Spleen (tissue), 11 donors: ENCODE data around the gene RRP7A. TPM values are rescaled to one million over a fixed set of nuclear protein-coding genes. Genes with fewer than 3 reads are reported as not detected.
A peak's percentile ranks its signal among the peaks of the same experiment; 100 is the strongest.
"Not testable (repeated sequence)": the region's sequence is repeated elsewhere in the genome, so short reads cannot be mapped to it uniquely, and the experiment has no call there.

ENCODE experiments used
- DNase-seq: peaks from one replicate; pipeline ENCODE4 v3.0.0-alpha.2; 2020
- H3K27ac ChIP-seq, 8 donors: fragments of 200-600 bp; sonication (generic) in 7 of 8; 1 replicate in 4 of 8; 2 replicates in 4 of 8; pipeline versions ENCODE4 v1.5.0 to v1.8.0; 2016 to 2021; ENCODE audit warnings: inconsistent platforms in 4 of 8, mild to moderate bottlenecking in 4 of 8, moderate library complexity in 1 of 8
- H3K27me3 ChIP-seq, 7 donors: fragments of 200-600 bp; sonication (generic) in 6 of 7; replicated peaks in 1 of 7; 1 replicate in 4 of 7; 2 replicates in 3 of 7; pipeline versions ENCODE4 v1.5.0 to v1.8.0; 2016 to 2021; ENCODE audit warnings: inconsistent platforms in 3 of 7, mild to moderate bottlenecking in 1 of 7
- H3K36me3 ChIP-seq, 6 donors: fragments of 200-600 bp; sonication (generic) in 5 of 6; 1 replicate in 4 of 6; 2 replicates in 2 of 6; pipeline versions ENCODE4 v1.5.0 to v1.8.0; 2016 to 2021; ENCODE audit warnings: inconsistent platforms in 2 of 6
- H3K4me1 ChIP-seq, 6 donors: fragments of 200-600 bp; sonication (generic) in 5 of 6; 1 replicate in 3 of 6; 2 replicates in 3 of 6; pipeline versions ENCODE4 v1.5.0 to v1.8.0; 2016 to 2021; ENCODE audit warnings: inconsistent platforms in 3 of 6
- H3K4me3 ChIP-seq, 8 donors: fragments of 200-600 bp; sonication (generic) in 7 of 8; 1 replicate in 4 of 8; 2 replicates in 4 of 8; pipeline versions ENCODE4 v1.5.0 to v1.8.0; 2016 to 2021; ENCODE audit warnings: inconsistent platforms in 4 of 8, mild to moderate bottlenecking in 4 of 8, moderate library complexity in 2 of 8
- H3K9me3 ChIP-seq, 8 donors: fragments of 200-600 bp; sonication (generic) in 7 of 8; 1 replicate in 4 of 8; 2 replicates in 4 of 8; pipeline versions ENCODE4 v1.5.0 to v1.8.0; 2016 to 2021; ENCODE audit warnings: inconsistent platforms in 4 of 8
- POLR2A ChIP-seq, 3 donors: fragments of 450-650 bp; IDR thresholded peaks; one replicate each; pipeline ENCODE4 v1.5.1; 2017; ENCODE audit warnings: antibody characterized with exemption in 3 of 3, mild to moderate bottlenecking in 1 of 3
- POLR2AphosphoS5 ChIP-seq, 3 donors: sonication (generic); formaldehyde crosslinking; IDR thresholded peaks; one replicate each; pipeline ENCODE4 v1.5.1; 2017; ENCODE audit warnings: antibody characterized with exemption in 3 of 3
- WGBS, 5 donors: extraction: QIAGEN DNeasy Blood & Tissue Kit in 3 of 5; methylation state at CpG; one replicate each; pipeline versions ENCODE4 v1.1.5 to v1.1.7; 2013 to 2018; 5-methylcytosine and 5-hydroxymethylcytosine counted together
- intact Hi-C: fragments of 100-400 bp; cut with DNase I; formaldehyde crosslinking; loops from one replicate; pipeline ENCODE4 v1.15.0; 2023; ENCODE audit warnings: low total_unique reads
- polyA plus RNA-seq, 3 donors: library from polyadenylated mRNA; stranded (reverse); fragments of 200-250 nt; gene quantifications; one replicate each; pipeline ENCODE4 v1.2.1, GENCODE V29; 2013
- total RNA-seq, 7 donors: library from RNA; depleted of rRNA in 3 of 7; stranded (reverse); fragments of >200 nt in 3 of 7; fragmentation: NEBNext Ultra II Directional in 4 of 7; extraction: Animal tissue kit (Norgen Biotek cat#: 25700) in 4 of 7; gene quantifications; one replicate each; pipeline versions ENCODE4 v1.1.0 to v1.2.1, GENCODE V29; 2016 to 2021
- TF ChIP-seq, protein P1 (sequence below), 11 experiments: fragments of 200-600 bp in 7 of 11; fragments of 450-650 bp in 4 of 11; sonication (generic) in 4 of 11; IDR thresholded peaks in 8 of 11; conservative IDR thresholded peaks in 3 of 11; 1 replicate in 7 of 11; 2 replicates in 4 of 11; pipeline versions ENCODE4 v1.4.0 to v1.8.0; 2016 to 2021; ENCODE audit warnings: antibody characterized with exemption in 11 of 11, inconsistent platforms in 4 of 11, mild to moderate bottlenecking in 1 of 11
- donor health status: healthy with polysubstance abuse.
- donor health status: DM: no; HTN: no; CAD: no; lungs with moderate emphysema.
- donor health status: DM: no; HTN: no; CAD: no.
- donor health status: Bipolar disorder and iron deficiency.
- donor health status: healthy.
- donor health status: DM: no; HTN: no; CAD: no.
- donor health status: DM: yes; HTN: yes; CAD: no.

RRP7A gene
- total and polyA plus RNA-seq, 10 donors: 8.9 to 47.4 (median 35.1) TPM

DNA sequence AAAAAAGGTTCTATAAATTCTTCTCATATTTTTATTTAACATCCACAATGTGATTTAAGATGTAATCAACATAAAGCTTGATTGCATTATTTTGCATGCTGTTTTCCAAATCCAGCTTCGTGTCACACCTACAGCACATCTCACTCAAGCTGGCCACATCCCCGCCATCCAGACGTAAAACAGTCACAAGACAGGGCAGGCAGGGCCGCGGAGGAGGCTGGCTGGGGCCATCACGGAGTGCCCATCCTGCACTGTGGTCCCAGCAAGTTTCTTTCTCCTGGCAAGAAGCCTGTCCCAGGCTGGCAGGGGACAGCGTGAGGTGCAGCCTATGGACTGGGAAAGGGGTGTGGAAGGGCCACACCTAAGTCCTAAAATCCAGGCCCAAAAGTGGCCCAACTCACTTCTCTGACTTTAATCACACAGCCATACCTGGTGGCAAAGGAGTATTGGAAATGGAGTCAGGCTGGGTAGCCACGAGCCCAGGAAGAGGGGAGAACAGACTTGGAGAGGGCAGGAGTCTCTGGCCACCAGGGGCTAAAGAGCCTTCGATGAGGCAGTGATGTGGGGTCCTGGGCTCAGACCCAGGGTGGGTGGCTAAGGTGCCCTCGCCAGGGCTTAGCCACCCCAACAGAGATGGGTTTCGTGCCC, 11.1 kb downstream of the RRP7A start:
- H3K36me3 ChIP-seq: peaks cover 0 to 30% (median 18%) of the 10 kb centered on the region in 6 donors
- H3K9me3 ChIP-seq, intact Hi-C loops, H3K27ac ChIP-seq, H3K27me3 ChIP-seq, H3K4me3 ChIP-seq, DNase-seq: not testable (repeated sequence)
- TF ChIP-seq POLR2AphosphoS5 (IDR thresholded peaks at IDR 0.05): peak; percentile 38 to 74 (median 47)
- peaks cover 0 to 14% (median 3%) of the 10 kb centered on the region in 6 donors for H3K4me1 ChIP-seq
- 63 to 79% (median 67%) methylated on average over 9 to 11 of the region's 11 CpGs for WGBS, 5 donors

DNA sequence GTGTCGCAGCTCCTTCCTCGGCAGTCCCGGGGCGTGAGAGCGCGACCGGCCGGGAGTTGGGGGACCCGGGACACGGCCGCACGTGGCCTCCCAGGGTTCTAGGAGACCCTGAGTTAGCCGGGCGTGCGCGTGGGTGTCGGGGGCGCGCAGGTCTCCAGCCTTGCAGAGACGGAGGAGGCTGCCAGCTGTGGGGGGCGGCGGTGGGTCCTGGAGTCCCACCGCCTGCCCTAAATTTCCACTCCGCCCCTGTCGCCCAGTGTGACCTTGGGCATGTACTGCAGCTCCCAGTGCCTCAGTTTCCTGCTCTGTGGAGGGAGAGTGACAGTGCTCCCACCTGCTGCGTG, 18.8 kb downstream of the RRP7A start:
- no peaks in the 10 kb centered on the region for H3K36me3 ChIP-seq
- peaks cover 4 to 19% (median 8%) of the 10 kb centered on the region in 6 donors for H3K4me1 ChIP-seq
- peak; percentile 88 for DNase-seq
- intact Hi-C loops: no loop called here
- WGBS, 5 donors: 22 to 71% (median 37%) methylated on average over 6 to 26 of the region's 26 CpGs
- TF ChIP-seq POLR2AphosphoS5 (IDR thresholded peaks at IDR 0.05): no peak
- TF ChIP-seq, protein P1, sequence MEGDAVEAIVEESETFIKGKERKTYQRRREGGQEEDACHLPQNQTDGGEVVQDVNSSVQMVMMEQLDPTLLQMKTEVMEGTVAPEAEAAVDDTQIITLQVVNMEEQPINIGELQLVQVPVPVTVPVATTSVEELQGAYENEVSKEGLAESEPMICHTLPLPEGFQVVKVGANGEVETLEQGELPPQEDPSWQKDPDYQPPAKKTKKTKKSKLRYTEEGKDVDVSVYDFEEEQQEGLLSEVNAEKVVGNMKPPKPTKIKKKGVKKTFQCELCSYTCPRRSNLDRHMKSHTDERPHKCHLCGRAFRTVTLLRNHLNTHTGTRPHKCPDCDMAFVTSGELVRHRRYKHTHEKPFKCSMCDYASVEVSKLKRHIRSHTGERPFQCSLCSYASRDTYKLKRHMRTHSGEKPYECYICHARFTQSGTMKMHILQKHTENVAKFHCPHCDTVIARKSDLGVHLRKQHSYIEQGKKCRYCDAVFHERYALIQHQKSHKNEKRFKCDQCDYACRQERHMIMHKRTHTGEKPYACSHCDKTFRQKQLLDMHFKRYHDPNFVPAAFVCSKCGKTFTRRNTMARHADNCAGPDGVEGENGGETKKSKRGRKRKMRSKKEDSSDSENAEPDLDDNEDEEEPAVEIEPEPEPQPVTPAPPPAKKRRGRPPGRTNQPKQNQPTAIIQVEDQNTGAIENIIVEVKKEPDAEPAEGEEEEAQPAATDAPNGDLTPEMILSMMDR (IDR thresholded peaks at IDR 0.05 in 8 of 11, conservative IDR thresholded peaks at IDR 0.05 in 3 of 11): no peak
- no peak for TF ChIP-seq POLR2A (IDR thresholded peaks at IDR 0.05)
- H3K27ac ChIP-seq: peak overlapping the region in 3 of 8 donors; percentile 50 to 76 (median 52)
- peaks cover 0 to 8% (median 0%) of the 10 kb centered on the region in 7 donors for H3K27me3 ChIP-seq
- H3K9me3 ChIP-seq: no peaks in the 10 kb centered on the region
- peak overlapping the region; percentile 13 to 68 (median 40) for H3K4me3 ChIP-seq

DNA sequence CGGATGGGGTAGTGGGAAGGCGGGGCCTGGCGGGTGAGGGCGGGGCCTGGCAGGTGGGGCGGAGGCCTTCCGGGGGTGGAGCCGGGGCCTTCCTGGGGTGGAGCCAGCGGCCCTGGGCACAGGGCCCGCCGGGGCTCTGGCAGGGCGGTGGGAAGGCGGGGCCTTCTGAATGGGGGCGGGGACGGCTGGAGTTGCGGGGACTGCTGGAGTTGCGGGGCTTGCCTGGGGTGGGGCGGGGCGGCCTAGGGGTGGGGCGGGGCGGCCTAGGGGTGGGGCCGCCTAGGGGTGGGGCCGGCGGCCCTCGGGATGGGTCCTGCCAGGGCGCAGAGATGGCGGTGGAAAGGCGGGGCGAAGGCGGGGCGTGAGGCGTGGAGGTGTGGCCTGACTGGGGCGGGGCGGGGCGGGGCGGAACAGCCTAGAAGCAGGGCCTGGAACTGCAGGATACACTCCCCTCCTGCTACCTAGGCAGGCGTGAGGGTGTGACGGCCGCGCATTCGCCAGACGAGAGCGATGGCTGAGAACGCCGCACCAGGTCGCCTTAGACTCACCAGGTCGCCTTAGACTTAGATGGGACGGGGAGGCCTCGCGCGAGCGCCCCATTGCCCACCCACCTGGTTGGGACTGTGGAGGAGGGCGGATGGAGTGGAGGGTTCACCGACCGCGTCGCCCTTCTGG, 19.3 kb downstream of the RRP7A start:
- H3K4me1 ChIP-seq: peaks cover 4 to 22% (median 8%) of the 10 kb centered on the region in 6 donors
- TF ChIP-seq, protein P1 (IDR thresholded peaks at IDR 0.05 in 8 of 11, conservative IDR thresholded peaks at IDR 0.05 in 3 of 11): peak in 3 of 11 experiments; percentile 13 to 25 (median 20)
- TF ChIP-seq POLR2A (IDR thresholded peaks at IDR 0.05) (no peak), POLR2AphosphoS5 (IDR thresholded peaks at IDR 0.05) (peak in 2 of 3 donors; percentile 34 to 55)
- H3K9me3 ChIP-seq: no peaks in the 10 kb centered on the region
- peak overlapping the region in 3 of 8 donors; percentile 50 to 76 (median 52) for H3K27ac ChIP-seq
- peaks cover 0 to 8% (median 0%) of the 10 kb centered on the region in 7 donors for H3K27me3 ChIP-seq
- H3K36me3 ChIP-seq: no peaks in the 10 kb centered on the region
- 1 to 9% (median 4%) methylated on average over 7 to 56 of the region's 56 CpGs for WGBS, 5 donors
- H3K4me3 ChIP-seq: peak overlapping the region; percentile 13 to 68 (median 40)
- intact Hi-C loops: no loop called here
- peak; percentile 95 for DNase-seq

DNA sequence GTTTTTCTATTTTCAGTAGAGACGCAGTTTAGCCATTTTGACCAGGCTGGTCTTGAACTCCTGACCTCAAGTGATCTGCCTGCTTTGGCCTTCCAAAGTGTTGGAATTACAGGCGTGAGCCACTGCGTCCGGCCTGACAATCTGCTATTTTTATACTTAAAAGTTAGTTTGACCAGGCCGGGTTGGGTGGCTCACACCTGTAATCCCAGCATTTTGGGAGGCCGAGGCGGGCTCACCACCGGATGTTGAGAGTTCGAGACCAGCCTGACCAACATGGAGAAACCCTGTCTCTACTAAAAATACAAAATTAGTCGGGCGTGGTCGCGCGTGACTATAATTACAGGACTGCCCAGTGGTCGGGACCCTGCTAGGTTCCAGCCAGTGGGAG, 19.8 kb downstream of the RRP7A start:
- whole genome bisulfite sequencing, 5 donors: 49 to 76% (median 64%) methylated on average over 15 of the region's 15 CpGs
- peak overlapping the region in 3 of 8 donors; percentile 50 to 76 (median 52) for H3K27ac ChIP-seq
- H3K27me3 ChIP-seq, intact Hi-C loops, H3K9me3 ChIP-seq, H3K36me3 ChIP-seq, DNase-seq: not testable (repeated sequence)
- H3K4me1 ChIP-seq: peaks cover 4 to 22% (median 8%) of the 10 kb centered on the region in 6 donors
- peak overlapping the region in 6 of 8 donors; percentile 17 to 68 (median 41) for H3K4me3 ChIP-seq

DNA sequence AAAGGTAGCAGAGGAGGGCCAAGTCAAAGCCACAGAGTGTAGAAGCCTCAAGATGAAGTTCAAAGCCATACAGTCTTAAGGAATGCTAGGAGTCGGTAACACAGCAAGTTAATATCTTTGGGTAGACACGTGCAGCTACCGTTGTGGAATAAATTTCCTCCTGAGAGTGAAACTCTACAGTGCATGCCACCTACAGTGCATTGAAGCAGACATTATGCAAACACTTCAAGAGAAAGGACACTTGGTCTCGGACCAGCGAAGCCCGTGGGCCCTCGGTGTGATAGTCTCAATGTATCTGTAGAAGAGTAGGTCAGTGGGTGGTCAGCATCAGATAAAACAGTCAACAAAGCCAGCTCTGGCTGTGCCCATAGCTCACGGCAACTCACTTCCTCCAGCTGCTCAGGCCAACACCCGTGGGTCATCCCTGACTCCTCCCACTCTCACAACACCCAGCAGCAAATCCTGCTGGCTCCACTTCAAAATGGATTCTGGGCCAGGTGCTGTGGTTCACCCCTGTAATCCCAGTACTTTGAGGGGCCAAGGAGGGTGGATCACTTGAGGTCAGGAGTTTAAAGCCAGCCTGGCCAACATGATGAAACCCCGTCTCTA, 24.0 kb downstream of the RRP7A start:
- peaks cover 1 to 16% (median 3%) of the 10 kb centered on the region in 6 donors for H3K4me1 ChIP-seq
- DNase-seq, intact Hi-C loops, H3K27me3 ChIP-seq, H3K4me3 ChIP-seq, H3K9me3 ChIP-seq, H3K36me3 ChIP-seq, H3K27ac ChIP-seq: not testable (repeated sequence)
- 51 to 63% (median 57%) methylated on average over 9 to 10 of the region's 10 CpGs for WGBS, 5 donors
